Peyer's patch (tissue), 4 donors: Measurements from ENCODE around the gene SCYGR2.

Source experiments
- POLR2A ChIP-seq, 2 donors: fragments of 450-650 bp; IDR thresholded peaks; one replicate each; pipeline ENCODE4 v1.5.1; 2017; ENCODE audit warnings: antibody characterized with exemption in 2 of 2, mild to moderate bottlenecking in 2 of 2, moderate library complexity in 2 of 2
- TF ChIP-seq, protein P1 (sequence below), 6 experiments: fragments of 450-650 bp in 4 of 6; fragments of 200-600 bp in 2 of 6; sonication (generic) in 1 of 6; IDR thresholded peaks; one replicate each; pipeline ENCODE4 v1.5.1; 2017 to 2019; ENCODE audit warnings: antibody characterized with exemption in 6 of 6, mild to moderate bottlenecking in 3 of 6, moderate library complexity in 1 of 6

DNA sequence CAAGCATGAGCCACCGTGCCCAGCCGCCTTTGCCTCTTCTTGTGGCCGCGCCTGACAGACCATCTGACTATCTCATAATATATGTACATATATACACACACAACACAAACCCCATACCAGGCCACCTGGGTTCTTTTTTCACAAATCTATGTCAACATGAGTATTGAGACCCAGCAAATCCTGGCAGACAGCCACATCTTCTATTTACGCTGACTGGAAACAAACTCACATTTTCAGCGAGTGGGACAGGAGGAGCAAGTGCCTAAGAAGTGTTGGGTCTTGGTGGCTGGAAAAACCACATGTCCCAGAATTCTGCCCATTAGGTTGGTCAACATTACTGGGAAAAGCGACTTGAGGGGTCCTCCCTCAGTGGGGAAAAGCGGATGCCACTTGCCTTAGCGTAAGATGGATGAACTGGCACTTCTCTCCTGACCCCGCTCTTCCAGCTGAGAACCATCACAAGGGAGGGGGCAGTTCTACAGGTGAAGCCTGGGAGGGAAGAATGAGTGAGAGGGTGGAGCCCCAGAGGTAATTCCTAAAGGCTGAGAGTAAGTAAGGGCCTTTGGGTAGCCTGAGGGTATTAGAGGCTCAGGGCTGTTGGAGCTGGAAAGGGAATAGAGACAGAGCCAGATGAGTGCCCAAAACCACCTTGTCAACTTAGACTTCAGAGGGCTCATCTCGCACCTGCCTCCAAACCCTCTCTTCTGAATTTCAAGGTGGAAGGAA lies 14.0 kb downstream of the SCYGR2 start:
- TF ChIP-seq, protein P1, sequence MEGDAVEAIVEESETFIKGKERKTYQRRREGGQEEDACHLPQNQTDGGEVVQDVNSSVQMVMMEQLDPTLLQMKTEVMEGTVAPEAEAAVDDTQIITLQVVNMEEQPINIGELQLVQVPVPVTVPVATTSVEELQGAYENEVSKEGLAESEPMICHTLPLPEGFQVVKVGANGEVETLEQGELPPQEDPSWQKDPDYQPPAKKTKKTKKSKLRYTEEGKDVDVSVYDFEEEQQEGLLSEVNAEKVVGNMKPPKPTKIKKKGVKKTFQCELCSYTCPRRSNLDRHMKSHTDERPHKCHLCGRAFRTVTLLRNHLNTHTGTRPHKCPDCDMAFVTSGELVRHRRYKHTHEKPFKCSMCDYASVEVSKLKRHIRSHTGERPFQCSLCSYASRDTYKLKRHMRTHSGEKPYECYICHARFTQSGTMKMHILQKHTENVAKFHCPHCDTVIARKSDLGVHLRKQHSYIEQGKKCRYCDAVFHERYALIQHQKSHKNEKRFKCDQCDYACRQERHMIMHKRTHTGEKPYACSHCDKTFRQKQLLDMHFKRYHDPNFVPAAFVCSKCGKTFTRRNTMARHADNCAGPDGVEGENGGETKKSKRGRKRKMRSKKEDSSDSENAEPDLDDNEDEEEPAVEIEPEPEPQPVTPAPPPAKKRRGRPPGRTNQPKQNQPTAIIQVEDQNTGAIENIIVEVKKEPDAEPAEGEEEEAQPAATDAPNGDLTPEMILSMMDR (IDR thresholded peaks at IDR 0.05) = no peak
- TF ChIP-seq POLR2A (IDR thresholded peaks at IDR 0.05) = no peak
